ENCODE data around the gene SPACDR. TPM values are rescaled to one million over a fixed set of nuclear protein-coding genes. Genes with fewer than 3 reads are reported as not detected.

Gene SPACDR
- total RNA-seq, 1 donor from 2014 or later = 2.9 TPM

DNA sequence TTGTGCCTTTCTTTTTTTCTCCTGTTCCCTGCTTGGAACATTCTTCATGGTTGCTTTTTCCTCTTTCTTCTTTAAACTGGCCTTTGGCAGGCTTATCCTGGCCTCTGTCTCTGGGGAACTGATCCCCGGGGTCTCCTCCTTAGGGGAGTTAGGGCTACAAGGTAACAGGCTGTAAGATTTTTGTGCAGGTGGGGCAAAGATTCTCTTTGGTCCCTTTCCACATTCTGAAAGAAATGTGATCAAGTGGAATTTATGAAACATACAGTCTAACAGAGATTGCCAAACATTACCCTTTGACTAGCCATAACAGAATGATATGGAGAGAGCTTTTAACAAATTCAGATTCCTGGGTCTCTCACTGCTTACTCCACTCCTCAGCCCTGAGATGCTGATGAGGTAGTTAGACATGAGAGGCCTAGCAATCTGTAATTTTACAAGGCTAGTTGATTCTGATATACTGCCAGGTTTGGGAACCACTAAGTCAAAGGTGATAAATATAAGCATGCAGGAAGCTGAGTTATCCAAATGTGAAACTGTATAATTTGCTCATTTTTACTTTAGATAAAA, 44.3 kb downstream of the SPACDR start:
- intact Hi-C loops (cut with micrococcal nuclease) = no loop called here

- intact Hi-C loops (cut with micrococcal nuclease) = no loop called here
These were observed 45.0 kb downstream of the SPACDR start for GRCh38 chr7:100418930-100419659.

DNA sequence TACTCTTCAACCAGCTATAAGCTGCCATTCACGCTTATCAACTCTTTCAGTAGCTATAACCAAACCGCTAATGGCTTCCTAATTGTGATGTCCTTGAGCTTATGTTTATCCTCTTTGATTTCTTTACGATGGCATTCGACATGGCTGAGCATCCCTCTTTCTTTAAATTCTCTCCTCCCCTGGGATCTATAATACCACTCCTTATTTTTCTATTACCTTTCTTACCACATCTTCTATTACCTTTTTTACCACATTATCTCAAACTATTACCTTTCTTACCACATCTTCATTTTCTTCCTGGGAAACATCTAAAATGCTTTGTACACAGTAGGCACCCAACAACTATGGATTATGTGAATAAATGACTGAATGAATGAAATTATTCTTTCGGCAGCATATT, 48.6 kb downstream of the SPACDR start:
- intact Hi-C loops (cut with micrococcal nuclease) = no loop called here

- intact Hi-C loops (cut with micrococcal nuclease) = no loop called here
These were observed 50.2 kb downstream of the SPACDR start for GRCh38 chr7:100413889-100414288.

DNA sequence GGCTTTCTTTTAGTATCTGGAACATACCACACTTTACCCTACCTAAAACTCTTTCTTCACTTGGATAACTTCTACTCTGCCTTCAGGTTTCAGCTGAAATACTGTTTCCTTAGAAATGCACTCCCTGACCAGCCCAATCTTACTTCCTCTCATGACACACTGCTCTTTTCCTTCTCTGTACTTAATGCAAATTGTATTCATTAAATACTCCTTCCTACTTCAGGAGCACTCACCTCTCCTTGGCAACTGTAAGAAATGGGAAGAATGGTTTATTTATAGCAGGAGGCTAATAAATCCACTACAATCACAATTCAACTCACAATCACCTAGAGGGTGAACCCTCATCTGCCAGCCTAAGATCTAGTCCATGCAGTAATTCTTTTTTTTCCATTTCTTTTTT, 50.7 kb downstream of the SPACDR start:
- intact Hi-C loops (cut with micrococcal nuclease) = no loop called here

- intact Hi-C loops (cut with micrococcal nuclease) = no loop called here
These were observed 53.0 kb downstream of the SPACDR start for GRCh38 chr7:100411101-100411500.

GRCh38 chr7:100407285-100408180, 56.5 kb downstream of the SPACDR start:
- intact Hi-C loops (cut with micrococcal nuclease) = loop anchor here (1.0 to 5.0 kb wide), 5 partner anchors 40 to 415 kb away; no protein-coding TSS in a partner anchor

DNA sequence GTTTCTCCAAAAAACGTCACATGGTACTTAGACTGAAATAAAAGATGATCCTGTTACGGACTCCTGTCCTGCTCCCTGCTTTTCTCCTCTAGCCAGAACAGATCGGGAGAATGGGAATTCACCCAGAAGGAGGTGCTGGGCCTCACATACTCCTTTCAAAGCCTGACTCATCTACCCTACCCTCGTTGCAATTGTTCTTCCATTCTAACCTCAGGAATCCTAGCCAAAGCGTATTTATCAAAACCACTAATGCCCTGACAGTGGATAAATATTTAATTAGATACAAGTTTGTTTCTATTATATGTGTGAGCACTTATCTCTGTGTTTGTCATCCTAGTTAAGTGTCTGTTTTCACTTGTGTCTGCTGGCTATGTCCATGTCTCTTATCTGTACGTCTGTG, 57.3 kb downstream of the SPACDR start:
- intact Hi-C loops (cut with micrococcal nuclease) = loop anchor here (1.0 to 5.0 kb wide), 5 partner anchors 39 to 414 kb away; no protein-coding TSS in a partner anchor

Other genes starting within 250 kb of the SPACDR start
- gene PVRIG, start 244.3 kb downstream of the SPACDR start, total RNA-seq = 69.1 and 72.8 TPM in 2 replicates
- not detected in 2 replicates for gene SPDYE3, start 156.6 kb downstream of the SPACDR start, total RNA-seq
- gene PILRB, start 106.1 kb downstream of the SPACDR start, total RNA-seq = 82.4 and 84.7 TPM in 2 replicates
- gene PILRA, start 90.8 kb downstream of the SPACDR start, total RNA-seq = 11.7 and 11.8 TPM in 2 replicates
- 1.8 and 2.4 TPM in 2 replicates for gene ZCWPW1, start 35.6 kb downstream of the SPACDR start, total RNA-seq
- 42.3 and 43.4 TPM in 2 replicates for gene MEPCE, start 34.4 kb downstream of the SPACDR start, total RNA-seq
- 60.9 and 61.5 TPM in 2 replicates for gene PPP1R35, start 27.8 kb downstream of the SPACDR start, total RNA-seq
- gene TSC22D4, start 15.0 kb upstream of the SPACDR start, total RNA-seq = 118 and 125 TPM in 2 replicates
- gene NYAP1, start 19.7 kb upstream of the SPACDR start, total RNA-seq = 0.12 TPM in 1 of 2 replicates, not detected in the other
- 58.0 and 62.3 TPM in 2 replicates for gene AGFG2, start 74.9 kb upstream of the SPACDR start, total RNA-seq
- 20.9 and 23.8 TPM in 2 replicates for gene SAP25, start 109.6 kb upstream of the SPACDR start, total RNA-seq
- gene LRCH4, start 121.9 kb upstream of the SPACDR start, total RNA-seq = 171 and 180 TPM in 2 replicates
- 0.66 and 0.85 TPM in 2 replicates for gene FBXO24, start 122.1 kb upstream of the SPACDR start, total RNA-seq
- 5.4 and 7.3 TPM in 2 replicates for gene PCOLCE, start 138.1 kb upstream of the SPACDR start, total RNA-seq
- gene MOSPD3, start 148.3 kb upstream of the SPACDR start, total RNA-seq = 44.0 and 44.4 TPM in 2 replicates
- gene TFR2, start 177.3 kb upstream of the SPACDR start, total RNA-seq = 9.8 and 10.9 TPM in 2 replicates
- not detected in 2 replicates for gene ACTL6B, start 192.2 kb upstream of the SPACDR start, total RNA-seq
- gene GNB2, start 209.5 kb upstream of the SPACDR start, total RNA-seq = 228 and 230 TPM in 2 replicates
- 47.1 and 54.5 TPM in 2 replicates for gene GIGYF1, start 230.0 kb upstream of the SPACDR start, total RNA-seq
- 42.5 TPM in 2 replicates for gene POP7, start 241.9 kb upstream of the SPACDR start, total RNA-seq

Data from T-helper 1 cell treated with Interleukin-12 subunit alpha and Interleukin-12 subunit beta and Interleukin-4 antibody, amounts not matched to agents 30 ng/mL and 1 ng/mL, for 36 hours (primary cell).